GM12872 (cell line): Measurements from ENCODE around the gene YAP1.
A peak's percentile ranks its signal among the peaks of the same experiment; 100 is the strongest.

ENCODE experiments used
- CTCF ChIP-seq: IDR thresholded peaks from 3 replicates; pipeline ENCODE4 v1.5.1; 2011; ENCODE audit warnings: low read depth, mild to moderate bottlenecking, low read length, moderate library complexity; ENCODE audit not compliant: insufficient read depth

YAP1 gene

DNA sequence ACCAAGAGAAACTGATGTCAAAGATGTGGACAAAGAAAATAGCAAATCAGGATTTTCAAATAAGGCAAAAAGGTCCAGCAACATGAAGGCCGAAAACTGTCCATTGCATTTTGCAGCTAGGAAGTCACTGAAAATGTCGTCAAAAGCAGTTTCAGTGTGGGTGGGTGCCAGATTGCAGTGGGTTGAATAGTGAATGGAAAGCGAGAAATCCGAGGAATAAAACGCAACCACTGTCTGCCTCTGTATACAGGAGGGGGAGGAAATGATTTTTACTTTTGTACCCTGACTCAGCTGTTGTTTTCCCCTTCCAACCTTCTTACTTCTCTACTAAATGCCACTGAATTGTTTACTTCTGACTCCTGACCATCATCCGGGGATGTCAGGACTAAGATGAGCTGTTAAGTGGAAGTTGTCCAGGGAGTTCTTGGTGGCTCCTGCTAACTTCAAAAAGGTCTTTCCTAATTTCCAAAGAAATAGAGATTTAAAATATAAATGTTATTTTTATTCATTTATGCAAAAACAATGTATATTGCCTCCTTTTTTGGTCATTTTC is 142.2 kb downstream of the YAP1 start:
- TF ChIP-seq CTCF: no peak

GRCh38 chr11:102253020-102253715 is 142.9 kb downstream of the YAP1 start:
- TF ChIP-seq CTCF: no peak

GRCh38 chr11:102254047-102254446 is 143.8 kb downstream of the YAP1 start:
- peak; percentile 48 for TF ChIP-seq CTCF

DNA sequence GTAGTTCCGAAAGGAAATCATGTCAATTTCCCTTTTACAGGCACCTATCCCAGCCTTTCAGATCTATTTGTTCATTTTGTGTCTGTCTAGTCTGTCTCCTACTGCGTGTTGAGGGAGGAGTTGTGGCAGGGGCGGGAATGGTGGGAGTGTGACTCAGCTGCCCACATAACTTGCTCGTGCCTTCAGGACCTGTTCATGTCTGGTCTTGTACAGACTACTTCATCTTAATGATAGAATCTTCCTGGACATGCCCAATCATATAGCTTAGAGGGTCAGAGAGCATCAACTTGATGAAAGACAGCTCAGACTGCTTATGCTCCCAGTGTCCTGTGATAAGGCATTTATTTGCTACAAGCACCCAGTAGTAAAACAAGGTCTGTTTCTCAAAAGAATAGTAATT is 146.0 kb downstream of the YAP1 start:
- no peak for TF ChIP-seq CTCF

- no peak for TF ChIP-seq CTCF
Observed at GRCh38 chr11:102260241-102260640, 150.0 kb downstream of the YAP1 start.

- no peak for TF ChIP-seq CTCF
Observed at GRCh38 chr11:102263379-102264003, 153.2 kb downstream of the YAP1 start.

GRCh38 chr11:102266099-102266498 is 155.9 kb downstream of the YAP1 start:
- TF ChIP-seq CTCF: no peak
